ENCODE measurements around the gene OPTC.

DNA sequence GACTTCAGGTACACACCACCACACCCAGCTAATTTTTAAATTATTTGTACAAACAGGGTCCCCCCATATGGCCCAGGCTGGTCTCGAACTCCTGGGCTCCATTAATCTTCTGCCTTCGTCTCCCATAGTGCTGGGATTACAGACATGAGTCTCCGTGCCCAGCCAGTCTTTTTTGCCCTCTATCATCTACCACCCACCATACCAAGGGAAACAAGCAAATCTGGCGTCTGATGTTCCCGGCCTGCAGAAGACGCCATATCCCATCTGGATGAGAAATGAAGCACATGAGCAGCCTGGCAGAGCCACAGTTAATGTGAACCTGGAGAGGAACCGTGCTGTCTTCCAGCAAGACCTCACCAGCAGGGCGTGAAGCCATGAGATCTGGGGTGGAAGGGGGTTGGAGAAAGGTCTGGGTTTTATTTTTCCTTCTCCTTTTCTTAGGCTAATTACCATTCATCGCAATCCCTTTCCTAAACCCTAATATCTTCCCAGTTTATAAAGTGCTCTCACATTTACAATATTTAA is 20.1 kb upstream of the OPTC start:
- TF ChIP-seq POLR2AphosphoS5 (IDR thresholded peaks at IDR 0.05; ENCODE audit: low read depth, low read length), result no peak
- no peak for TF ChIP-seq POLR2A (IDR thresholded peaks at IDR 0.05; ENCODE audit: low read depth, low read length)
- TF ChIP-seq TAF1 (IDR thresholded peaks at IDR 0.05; ENCODE audit: low read depth, low read length), result no peak
- no peak for TF ChIP-seq PAX5 (IDR thresholded peaks at IDR 0.05; ENCODE audit: insufficient read depth, low read length, severe bottlenecking)

Data from GM12891 (cell line).